HL-60 (cell line): Measurements from ENCODE around the gene ISG20L2.

Experiments used
- DNase-seq, 2 experiments: peaks; one replicate each; pipeline ENCODE4 v3.0.0-alpha.2; 2010 to 2020; ENCODE audit warnings: low read depth in 1 of 2, low spot score in 1 of 2
- H3K27ac ChIP-seq: fragments of 250-450 bp; sonication (Bioruptor Pico); replicated peaks from 2 replicates; pipeline ENCODE4 v1.5.1; 2020; ENCODE audit warnings: mild to moderate bottlenecking, moderate library complexity
- H3K27me3 ChIP-seq: fragments of 250-450 bp; sonication (Bioruptor Pico); 2 replicates; pipeline ENCODE4 v1.5.1; 2021; ENCODE audit warnings: mild to moderate bottlenecking, moderate library complexity; ENCODE audit not compliant: insufficient read depth, poor library complexity, severe bottlenecking
- H3K4me3 ChIP-seq: replicated peaks from 2 replicates; pipeline ENCODE4 v1.5.1; 2011; ENCODE audit warnings: mild to moderate bottlenecking, control low read depth, low read length; ENCODE audit not compliant: insufficient read depth
- CTCF ChIP-seq: IDR thresholded peaks from one replicate; pipeline ENCODE4 v1.5.1; 2011; ENCODE audit warnings: low read length, control low read depth, inconsistent platforms; ENCODE audit not compliant: insufficient read depth
- GABPA ChIP-seq: IDR thresholded peaks from 2 replicates; pipeline ENCODE4 v1.6.1; 2012; ENCODE audit warnings: low read depth
- POLR2AphosphoS5 ChIP-seq: IDR thresholded peaks from 2 replicates; pipeline ENCODE4 v1.6.1; 2012; ENCODE audit warnings: low read depth
- REST ChIP-seq: IDR thresholded peaks from 2 replicates; pipeline ENCODE4 v1.6.1; 2012; ENCODE audit warnings: low read depth; ENCODE audit not compliant: insufficient replicate concordance
- SPI1 ChIP-seq: IDR thresholded peaks from 2 replicates; pipeline ENCODE4 v1.6.1; 2012; ENCODE audit warnings: low read depth, mild to moderate bottlenecking, borderline replicate concordance

The ISG20L2 gene

GRCh38 chr1:156775799-156776198, 47.2 kb upstream of the ISG20L2 start:
- Histone ChIP-seq H3K4me3 (no peak overlapping the region), H3K27ac (no peak overlapping the region), H3K27me3 (no peaks in the 10 kb centered on the region)
- no peak for DNase-seq
- TF ChIP-seq REST (no peak), CTCF (no peak), POLR2AphosphoS5 (no peak), SPI1 (no peak), GABPA (no peak)

GRCh38 chr1:156773607-156774006, 45.0 kb upstream of the ISG20L2 start:
- H3K4me3 ChIP-seq, result no peak overlapping the region
- DNase-seq, result no peak
- no peaks in the 10 kb centered on the region for H3K27me3 ChIP-seq
- TF ChIP-seq GABPA (no peak), POLR2AphosphoS5 (no peak), CTCF (no peak), REST (no peak), SPI1 (no peak)
- H3K27ac ChIP-seq, result no peak overlapping the region

GRCh38 chr1:156772728-156773497, 44.3 kb upstream of the ISG20L2 start:
- DNase-seq, result no peak
- Histone ChIP-seq H3K27ac (no peak overlapping the region), H3K4me3 (no peak overlapping the region), H3K27me3 (no peaks in the 10 kb centered on the region)
- TF ChIP-seq CTCF, result no peak
- no peak for TF ChIP-seq GABPA
- TF ChIP-seq POLR2AphosphoS5, result no peak
- TF ChIP-seq SPI1, result no peak
- TF ChIP-seq REST, result no peak
